GM04504 (cell line): ENCODE data around the gene DNHD1.

Experiments
- DNase-seq: peaks from one replicate; pipeline ENCODE4 v3.0.0-alpha.2; 2012; ENCODE audit warnings: low read depth

The DNHD1 gene

GRCh38 chr11:6587360-6587953, 90.4 kb downstream of the DNHD1 start:
- DNase-seq = no peak

GRCh38 chr11:6588018-6588417, 90.9 kb downstream of the DNHD1 start:
- no peak for DNase-seq

- DNase-seq = no peak
Observed at GRCh38 chr11:6594142-6594768, 97.2 kb downstream of the DNHD1 start.

- no peak for DNase-seq
Observed at GRCh38 chr11:6596239-6596877, 99.3 kb downstream of the DNHD1 start.

GRCh38 chr11:6598555-6598954, 101.5 kb downstream of the DNHD1 start:
- DNase-seq = no peak

- no peak for DNase-seq
Observed at GRCh38 chr11:6599449-6599848, 102.4 kb downstream of the DNHD1 start.

GRCh38 chr11:6599881-6600390, 102.9 kb downstream of the DNHD1 start:
- DNase-seq = no peak

- DNase-seq = no peak
Observed at GRCh38 chr11:6601041-6601461, 104.0 kb downstream of the DNHD1 start.

GRCh38 chr11:6602096-6602940, 105.2 kb downstream of the DNHD1 start:
- no peak for DNase-seq

- peak; percentile 69 for DNase-seq
Observed at GRCh38 chr11:6603287-6604080, 106.4 kb downstream of the DNHD1 start, which contains the start of the genes ILK and RRP8. Gene ILK, plus strand, starts transcription at chr11:6603774. Its CDS starts 498 bp downstream, at chr11:6604272. Gene RRP8, minus strand, starts transcription at chr11:6603616. Its CDS starts 114 bp downstream, at chr11:6603502.

- DNase-seq = no peak
Observed at GRCh38 chr11:6604081-6604626, 107.1 kb downstream of the DNHD1 start.

GRCh38 chr11:6604790-6605189, 107.7 kb downstream of the DNHD1 start:
- DNase-seq = no peak

- DNase-seq = peak; percentile 82
Observed at GRCh38 chr11:6606471-6607189, 109.5 kb downstream of the DNHD1 start.

- no peak for DNase-seq
Observed at GRCh38 chr11:6607190-6607795, 110.2 kb downstream of the DNHD1 start.

GRCh38 chr11:6608011-6608410, 110.9 kb downstream of the DNHD1 start:
- DNase-seq = no peak

- no peak for DNase-seq
Observed at GRCh38 chr11:6608726-6609501, 111.8 kb downstream of the DNHD1 start.

- no peak for DNase-seq
Observed at GRCh38 chr11:6609502-6610015, 112.5 kb downstream of the DNHD1 start.

- DNase-seq = no peak
Observed at GRCh38 chr11:6610591-6610990, 113.5 kb downstream of the DNHD1 start.
